OCI-LY1 (cell line): ENCODE results near the gene CCDC150.

Experiments
- H2AFZ ChIP-seq: fragments of 200-600 bp; sonication (generic), shearing (Covaris generic); 2 replicates; pipeline ENCODE4 v1.6.0; 2014; ENCODE audit warnings: antibody characterized with exemption, mild to moderate bottlenecking, low read length
- H3F3A ChIP-seq: fragments of 200-600 bp; sonication (generic), shearing (Covaris generic); 2 replicates; pipeline ENCODE4 v1.6.0; 2014; ENCODE audit warnings: mild to moderate bottlenecking, antibody characterized with exemption, low read length, moderate library complexity; ENCODE audit not compliant: insufficient read depth
- H3K27ac ChIP-seq: fragments of 200-600 bp; sonication (generic); 2 replicates; pipeline ENCODE4 v1.5.1; 2014; ENCODE audit warnings: low read length, mixed run types, mild to moderate bottlenecking, low read depth; ENCODE audit not compliant: poor library complexity, severe bottlenecking
- H3K27me3 ChIP-seq: fragments of 200-600 bp; sonication (generic); 2 replicates; pipeline ENCODE4 v1.6.0; 2014; ENCODE audit warnings: antibody characterized with exemption, mild to moderate bottlenecking, low read length, moderate library complexity; ENCODE audit not compliant: insufficient read depth
- H3K36me3 ChIP-seq: fragments of 200-600 bp; sonication (generic); 2 replicates; pipeline ENCODE4 v1.6.1; 2014; ENCODE audit warnings: mild to moderate bottlenecking, antibody characterized with exemption, low read length, moderate library complexity, mixed read lengths; ENCODE audit not compliant: insufficient read depth
- H3K4me1 ChIP-seq: fragments of 200-600 bp; sonication (generic); 2 replicates; pipeline ENCODE4 v1.5.1; 2014; ENCODE audit warnings: mild to moderate bottlenecking, low read length, moderate library complexity; ENCODE audit not compliant: insufficient read depth, severe bottlenecking
- H3K4me2 ChIP-seq: fragments of 200-600 bp; sonication (generic), shearing (Covaris generic); 2 replicates; pipeline ENCODE4 v1.6.1; 2014; ENCODE audit warnings: low read length
- H3K4me3 ChIP-seq: fragments of 200-600 bp; sonication (generic); 2 replicates; pipeline ENCODE4 v1.5.1; 2014; ENCODE audit warnings: low read length, low read depth, mild to moderate bottlenecking, mixed read lengths; ENCODE audit not compliant: poor library complexity, severe bottlenecking
- H3K79me2 ChIP-seq: fragments of 200-600 bp; shearing (Covaris generic); 2 replicates; pipeline ENCODE4 v1.6.1; 2016; ENCODE audit warnings: mixed run types, low read length, mixed read lengths; ENCODE audit not compliant: insufficient read depth
- H3K9ac ChIP-seq: fragments of 200-600 bp; sonication (generic), shearing (Covaris generic); 2 replicates; pipeline ENCODE4 v1.6.1; 2014; ENCODE audit warnings: mild to moderate bottlenecking, low read length, mixed read lengths
- H3K9me2 ChIP-seq: fragments of 200-600 bp; sonication (generic), shearing (Covaris generic); 2 replicates; pipeline ENCODE4 v1.6.1; 2014; ENCODE audit warnings: low read depth, mild to moderate bottlenecking, low read length, mixed read lengths
- H3K9me3 ChIP-seq: fragments of 200-600 bp; shearing (Covaris generic); 2 replicates; pipeline ENCODE4 v1.6.1; 2014; ENCODE audit warnings: low read length, mixed read lengths
- H4K20me1 ChIP-seq: fragments of 200-600 bp; sonication (generic), shearing (Covaris generic); 2 replicates; pipeline ENCODE4 v1.6.0; 2016; ENCODE audit warnings: mild to moderate bottlenecking, low read length; ENCODE audit not compliant: insufficient read depth
- CTCF ChIP-seq: fragments of 200-600 bp; sonication (generic), shearing (Covaris generic); IDR thresholded peaks from 2 replicates; pipeline ENCODE4 v1.5.1; 2017; ENCODE audit warnings: mild to moderate bottlenecking, antibody characterized with exemption, low read length, moderate library complexity, mixed read lengths
- EZH2 ChIP-seq: fragments of 200-600 bp; sonication (generic), shearing (Covaris generic); IDR thresholded peaks from 2 replicates; pipeline ENCODE4 v1.8.0; 2017; ENCODE audit warnings: borderline replicate concordance, mixed run types, mild to moderate bottlenecking, antibody characterized with exemption, low read length, moderate library complexity, mixed read lengths

Gene CCDC150

DNA sequence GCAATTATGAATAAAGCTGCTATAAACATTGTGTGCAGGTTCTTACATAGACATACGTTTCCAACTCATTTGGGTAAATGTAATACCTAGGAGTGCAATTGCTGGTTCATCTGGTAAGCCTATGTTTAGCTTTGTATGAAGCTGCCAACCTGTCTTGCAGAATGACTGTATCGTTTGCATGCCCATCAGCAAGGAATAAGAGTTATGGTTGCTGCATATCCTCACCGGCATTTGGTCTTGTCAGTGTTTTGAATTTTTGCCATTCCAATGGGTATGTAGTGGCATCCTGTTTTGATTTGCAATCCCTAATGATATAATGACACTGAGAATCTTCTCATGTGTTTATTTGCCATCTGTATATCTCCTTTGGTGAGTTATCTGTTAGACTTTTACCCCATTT, 20.7 kb downstream of the CCDC150 start:
- peaks cover 58% of the 10 kb centered on the region for H3K36me3 ChIP-seq
- H3K9me3 ChIP-seq, result no peaks in the 10 kb centered on the region
- no peak overlapping the region for H2AFZ ChIP-seq
- no peaks in the 10 kb centered on the region for H3K79me2 ChIP-seq
- H3K4me1 ChIP-seq, result no peaks in the 10 kb centered on the region
- no peaks in the 10 kb centered on the region for H3F3A ChIP-seq
- no peaks in the 10 kb centered on the region for H3K9me2 ChIP-seq
- no peak overlapping the region for H3K27ac ChIP-seq
- no peaks in the 10 kb centered on the region for H4K20me1 ChIP-seq
- no peak overlapping the region for H3K9ac ChIP-seq
- no peaks in the 10 kb centered on the region for H3K27me3 ChIP-seq
- no peak overlapping the region for H3K4me3 ChIP-seq
- H3K4me2 ChIP-seq, result no peak overlapping the region
- TF ChIP-seq CTCF (no peak), EZH2 (no peak)

DNA sequence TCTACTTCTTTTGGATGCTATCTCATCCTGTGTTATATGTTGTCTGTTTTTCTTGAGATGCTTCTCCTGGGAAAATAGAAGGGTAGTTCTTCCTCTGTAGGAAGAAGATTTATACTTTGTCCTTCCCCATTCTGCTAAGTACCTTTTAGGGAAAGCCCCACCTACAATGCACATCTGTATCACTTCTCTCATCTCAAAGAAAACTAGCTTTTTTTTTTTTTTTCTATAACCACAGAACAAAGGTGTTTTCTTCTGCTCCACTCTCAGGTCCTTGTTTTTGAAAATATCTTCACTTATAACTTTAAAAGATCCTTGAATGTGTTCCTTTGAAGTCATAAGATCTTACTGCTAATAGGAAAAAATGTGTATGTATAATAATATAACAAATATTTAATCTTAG, 30.8 kb downstream of the CCDC150 start:
- Histone ChIP-seq H3K27me3 (no peaks in the 10 kb centered on the region), H3K9me3 (no peaks in the 10 kb centered on the region), H3K9me2 (no peaks in the 10 kb centered on the region), H3K9ac (no peak overlapping the region), H3K27ac (no peak overlapping the region), H3K36me3 (peaks cover 6% of the 10 kb centered on the region; the same call in 1 of the 2 replicates), H4K20me1 (no peaks in the 10 kb centered on the region), H3K4me2 (no peak overlapping the region), H3K79me2 (no peaks in the 10 kb centered on the region), H3K4me1 (no peaks in the 10 kb centered on the region), H2AFZ (no peak overlapping the region), H3K4me3 (no peak overlapping the region), H3F3A (no peaks in the 10 kb centered on the region)
- TF ChIP-seq EZH2 (no peak), CTCF (no peak)

- Histone ChIP-seq H3K36me3 (peaks cover 24% of the 10 kb centered on the region; the same call in 1 of the 2 replicates), H3K79me2 (no peaks in the 10 kb centered on the region)
These were observed 36.4 kb downstream of the CCDC150 start for GRCh38 chr2:196675963-196676362.

More at GRCh38 chr2:196675963-196676362, 36.4 kb downstream of the CCDC150 start:
- Histone ChIP-seq H3K9me2 (no peaks in the 10 kb centered on the region), H3K4me1 (no peaks in the 10 kb centered on the region), H3K4me2 (no peak overlapping the region), H3K27ac (no peak overlapping the region), H3K4me3 (no peak overlapping the region), H4K20me1 (no peaks in the 10 kb centered on the region), H3K9me3 (no peaks in the 10 kb centered on the region), H3F3A (no peaks in the 10 kb centered on the region), H2AFZ (no peak overlapping the region), H3K27me3 (no peaks in the 10 kb centered on the region), H3K9ac (no peak overlapping the region)
- TF ChIP-seq CTCF (no peak), EZH2 (no peak)
